Endothelial cell of umbilical vein (primary cell): ENCODE measurements around the gene MEF2C. TPM values are rescaled to one million over a fixed set of nuclear protein-coding genes. Genes with fewer than 3 reads are reported as not detected.

ENCODE experiments used
- BruUV-seq: library from RNA; stranded (reverse); fragments of 400-500 nt; replicated peaks from 2 replicates; lab custom pipeline; 2021; lab: Mats Ljungman, UMichigan
- CTCF ChIA-PET: fragments of 300-600, 350-600 bp; sonication (Branson Sonifier 250); formaldehyde crosslinking; loops from one replicate; lab custom pipeline; 2021; ENCODE audit warnings: antibody characterized with exemption, inconsistent platforms; lab: Charles Lee
- POLR2A ChIA-PET: fragments of 300-600, 350-600 bp; sonication (Branson Sonifier 250); formaldehyde crosslinking; loops from one replicate; lab custom pipeline; 2021; ENCODE audit warnings: antibody characterized with exemption, inconsistent platforms; lab: Charles Lee
- DNase-seq: peaks from one replicate; pipeline ENCODE4 v3.0.0-alpha.2; 2011; ENCODE audit warnings: low read depth, low spot score
- FAIRE-seq: peaks from 2 replicates; lab custom pipeline; 2011; peaks lifted over from hg19 to GRCh38; lab: Jason Lieb, UNC
- H2AFZ ChIP-seq: 2 replicates; pipeline ENCODE4 v1.6.0; 2012; ENCODE audit warnings: low read depth, low read length, control low read depth, inconsistent platforms
- H3K27ac ChIP-seq: 2 replicates; pipeline ENCODE4 v1.5.1; 2011; ENCODE audit warnings: low read depth, mild to moderate bottlenecking, control low read depth, low read length, moderate library complexity; ENCODE audit not compliant: insufficient read depth
- H3K27me3 ChIP-seq, 2 experiments: 2 replicates each; pipeline versions ENCODE4 v1.6.0 to v1.6.1; 2011; ENCODE audit warnings: low read length in 2 of 2, mixed read lengths in 1 of 2; ENCODE audit not compliant: control insufficient read depth in 2 of 2, insufficient read depth in 2 of 2
- H3K36me3 ChIP-seq, 2 experiments: 2 replicates in 1 of 2; 3 replicates in 1 of 2; pipeline ENCODE4 v1.5.1; 2011; ENCODE audit warnings: low read length in 2 of 2, mild to moderate bottlenecking in 1 of 2, moderate library complexity in 1 of 2; ENCODE audit not compliant: control insufficient read depth in 2 of 2, insufficient read depth in 2 of 2; ENCODE audit errors: extremely low read depth in 1 of 2
- H3K4me1 ChIP-seq: 3 replicates; pipeline ENCODE4 v1.5.1; 2011; ENCODE audit warnings: mild to moderate bottlenecking, low read length; ENCODE audit not compliant: control insufficient read depth, insufficient read depth; ENCODE audit errors: extremely low read depth
- H3K4me2 ChIP-seq: 2 replicates; pipeline ENCODE4 v1.6.1; 2011; ENCODE audit warnings: low read length, control low read depth, mixed read lengths; ENCODE audit not compliant: insufficient read depth
- H3K4me3 ChIP-seq, 3 experiments: fragments of 200-600 bp in 1 of 3; sonication (generic), shearing (Covaris generic) in 1 of 3; replicated peaks in 1 of 3; 2 replicates each; pipeline ENCODE4 v1.5.1; 2011 to 2016; ENCODE audit warnings: control low read depth in 3 of 3, low read length in 3 of 3, mild to moderate bottlenecking in 2 of 3, inconsistent platforms in 1 of 3, low read depth in 1 of 3, moderate library complexity in 1 of 3; ENCODE audit not compliant: insufficient read depth in 1 of 3
- H3K79me2 ChIP-seq: 2 replicates; pipeline ENCODE4 v1.6.0; 2012; ENCODE audit warnings: low read length, inconsistent platforms; ENCODE audit not compliant: control insufficient read depth, insufficient read depth
- H3K9ac ChIP-seq: replicated peaks from 2 replicates; pipeline ENCODE3; 2011; ENCODE audit warnings: low read length, control low read depth; ENCODE audit not compliant: insufficient read depth; ENCODE audit errors: extremely low read depth
- H3K9me1 ChIP-seq: replicated peaks from 3 replicates; pipeline ENCODE4 v1.6.0; 2011; ENCODE audit warnings: mild to moderate bottlenecking, low read length; ENCODE audit not compliant: control insufficient read depth, insufficient read depth; ENCODE audit errors: extremely low read depth
- H3K9me3 ChIP-seq: replicated peaks from 2 replicates; pipeline ENCODE4 v1.5.1; 2012; ENCODE audit warnings: low read length, inconsistent platforms; ENCODE audit not compliant: control insufficient read depth, insufficient read depth
- H4K20me1 ChIP-seq: replicated peaks from 2 replicates; pipeline ENCODE3; 2011; ENCODE audit warnings: mild to moderate bottlenecking, low read length; ENCODE audit not compliant: control insufficient read depth, insufficient read depth; ENCODE audit errors: extremely low read depth
- CTCF ChIP-seq, 2 donors: IDR thresholded peaks; 1 replicate in 1 of 2; 2 replicates in 1 of 2; pipeline ENCODE4 v1.5.1; 2011; ENCODE audit warnings: low read length in 2 of 2, mild to moderate bottlenecking in 2 of 2, moderate library complexity in 2 of 2, control low read depth in 1 of 2, inconsistent platforms in 1 of 2, low read depth in 1 of 2; ENCODE audit not compliant: insufficient read depth in 1 of 2; ENCODE audit errors: extremely low read depth in 1 of 2
- FOS ChIP-seq: IDR thresholded peaks from 2 replicates; pipeline ENCODE4 v1.6.1; 2011; ENCODE audit warnings: mild to moderate bottlenecking, low read length, moderate library complexity, borderline replicate concordance; ENCODE audit not compliant: insufficient read depth
- GATA2 ChIP-seq: IDR thresholded peaks from 2 replicates; pipeline ENCODE4 v1.7.0; 2011; ENCODE audit warnings: low read depth, mild to moderate bottlenecking, moderate library complexity, mixed read lengths, low read length; ENCODE audit not compliant: insufficient read length, insufficient read depth
- JUN ChIP-seq: IDR thresholded peaks from 2 replicates; pipeline ENCODE4 v1.6.1; 2011; ENCODE audit warnings: borderline replicate concordance, low read depth; ENCODE audit not compliant: insufficient read length, insufficient read depth
- MYC ChIP-seq: IDR thresholded peaks from one replicate; pipeline ENCODE4 v1.6.1; 2011; ENCODE audit warnings: mild to moderate bottlenecking, low read depth, low read length
- POLR2A ChIP-seq: IDR thresholded peaks from 2 replicates; pipeline ENCODE4 v1.6.1; 2012; ENCODE audit warnings: low read depth, mild to moderate bottlenecking, control low read depth, low read length
- dilution Hi-C: fragments of 300-500 bp; cut with MboI; formaldehyde crosslinking; loops from one replicate; pipeline ENCODE4 v1.15.0; 2019; ENCODE audit warnings: low sequenced_read_pairs; ENCODE audit not compliant: extremely low pct_ligation_motif_present
- intact Hi-C: fragments of 100-400 bp; cut with micrococcal nuclease; formaldehyde crosslinking; loops from one replicate; pipeline ENCODE4 v1.10.0; 2022
- polyA plus RNA-seq, 4 experiments: library from polyadenylated mRNA; depleted of rRNA in 3 of 4; stranded (reverse) in 3 of 4; unstranded in 1 of 4; fragments of >200 nt; gene quantifications; 2 replicates each; pipeline versions ENCODE4 v1.2.1 to v1.2.3, GENCODE V29; 2011 to 2012; ENCODE audit warnings: missing spikeins in 1 of 4
- total RNA-seq: library from RNA; stranded (reverse); gene quantifications from 2 replicates; pipeline ENCODE4 v1.2.3, GENCODE V29; 2021

The MEF2C gene
- total and polyA plus RNA-seq, 2 donors (not counting 3 experiments of a cell fraction or from before 2014, with no cell fraction given): 21.2 to 67.7 TPM

- no peaks in the 10 kb centered on the region for H4K20me1 ChIP-seq
- DNase-seq: no peak
- H3K27me3 ChIP-seq: no peaks in the 10 kb centered on the region
- ChIA-PET POLR2A (no interaction called here), CTCF (no interaction called here)
- no TSS peak for BruUV-seq
- H3K36me3 ChIP-seq: peaks cover 2 to 3% of the 10 kb centered on the region in 2 experiments
- no peak for FAIRE-seq
- dilution Hi-C loops (no loop called here), intact Hi-C loops (no loop called here)
- peaks cover 3% of the 10 kb centered on the region for H3K4me1 ChIP-seq
- no peak overlapping the region for H3K4me2 ChIP-seq
- H3K9ac ChIP-seq: no peak overlapping the region
- H3K4me3 ChIP-seq: no peak overlapping the region
- no peaks in the 10 kb centered on the region for H3K9me3 ChIP-seq
- no peak overlapping the region for H3K27ac ChIP-seq
- H3K79me2 ChIP-seq: peaks cover 20% of the 10 kb centered on the region
- no peak for TF ChIP-seq POLR2A
- no peak for TF ChIP-seq MYC
- no peak for TF ChIP-seq FOS
- TF ChIP-seq GATA2: no peak
- TF ChIP-seq CTCF (IDR thresholded peaks at IDR 0.05; ENCODE audit: extremely low read depth in 1 of 2, insufficient read depth in 1 of 2, low read depth in 1 of 2, low read length in 2 of 2): no peak
- TF ChIP-seq JUN: no peak
- no peak overlapping the region for H2AFZ ChIP-seq
- no peaks in the 10 kb centered on the region for H3K9me1 ChIP-seq
Observed at GRCh38 chr5:88868468-88869068, 14.4 kb downstream of the MEF2C start.
